GM21825 (cell line): ENCODE results near the gene KRTAP1-3.
"Not testable (repeated sequence)": the region's sequence is repeated elsewhere in the genome, so short reads cannot be mapped to it uniquely, and the experiment has no call there.

Experiments used
- ATAC-seq: cut with Tn5 transposase; IDR thresholded peaks from one replicate; pipeline ENCODE4 v1.9.1; 2021; ENCODE audit warnings: mild to moderate bottlenecking, moderate library complexity; ENCODE audit not compliant: unreplicated experiment

The KRTAP1-3 gene

DNA sequence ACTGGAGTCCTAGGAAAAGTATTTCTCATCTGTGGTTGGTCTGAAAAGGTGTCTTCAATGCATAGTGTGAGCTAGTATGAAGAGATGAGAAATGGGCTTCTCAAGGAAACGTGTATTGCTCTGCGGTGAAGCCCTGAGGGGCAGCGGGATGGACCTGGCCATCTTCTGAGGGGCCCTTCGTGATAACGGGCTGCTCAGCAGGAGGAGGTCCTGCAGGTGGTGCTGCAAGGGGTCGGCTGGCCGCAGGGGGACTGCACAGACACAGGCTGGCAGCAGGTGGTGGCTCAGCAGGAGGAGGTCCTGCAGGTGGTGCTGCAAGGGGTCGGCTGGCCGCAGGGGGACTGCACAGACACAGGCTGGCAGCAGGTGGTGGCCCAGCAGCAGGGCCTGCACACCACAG, 19.9 kb upstream of the KRTAP1-3 start:
- not testable (repeated sequence) for ATAC-seq

DNA sequence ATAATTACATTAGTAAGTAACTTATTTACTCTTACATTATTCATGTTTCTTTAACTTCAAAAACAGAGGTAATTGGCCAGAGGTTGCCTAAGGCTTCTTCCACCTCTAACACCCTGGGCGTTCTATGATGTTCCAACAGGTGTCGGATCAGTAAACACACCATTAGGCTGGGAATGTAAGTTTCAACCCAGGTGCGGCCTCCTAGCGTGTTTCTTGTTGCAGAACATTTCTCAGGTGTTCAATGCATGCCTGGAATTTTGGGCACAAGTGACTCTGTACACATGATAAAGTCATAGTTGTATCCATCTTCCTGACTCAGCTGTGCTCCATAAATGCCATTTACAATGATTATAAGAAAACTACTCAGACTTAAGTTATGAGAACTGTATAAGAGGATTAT, 19.4 kb upstream of the KRTAP1-3 start:
- no peak for ATAC-seq

DNA sequence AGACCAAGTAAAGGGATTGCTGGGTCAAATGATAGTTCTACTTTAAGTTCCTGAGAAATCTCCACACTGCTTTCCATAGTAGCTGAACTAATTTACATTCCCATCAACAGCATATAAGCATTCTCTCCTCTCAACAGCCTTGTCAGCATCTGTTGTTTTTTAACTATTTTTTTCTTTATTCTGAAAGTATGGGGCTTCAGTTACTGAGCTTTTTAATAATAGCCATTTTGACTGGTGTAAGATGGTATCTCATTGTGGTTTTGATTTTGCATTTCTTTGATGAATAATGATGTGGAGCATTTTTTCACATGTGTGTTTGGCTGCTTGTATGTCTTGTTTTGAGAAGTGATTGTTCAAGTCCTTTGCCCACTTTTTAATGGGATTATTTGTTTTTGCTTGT, 17.9 kb upstream of the KRTAP1-3 start:
- no peak for ATAC-seq

- no peak for ATAC-seq
Measured at GRCh38 chr17:41049110-41049509, 14.4 kb upstream of the KRTAP1-3 start.

DNA sequence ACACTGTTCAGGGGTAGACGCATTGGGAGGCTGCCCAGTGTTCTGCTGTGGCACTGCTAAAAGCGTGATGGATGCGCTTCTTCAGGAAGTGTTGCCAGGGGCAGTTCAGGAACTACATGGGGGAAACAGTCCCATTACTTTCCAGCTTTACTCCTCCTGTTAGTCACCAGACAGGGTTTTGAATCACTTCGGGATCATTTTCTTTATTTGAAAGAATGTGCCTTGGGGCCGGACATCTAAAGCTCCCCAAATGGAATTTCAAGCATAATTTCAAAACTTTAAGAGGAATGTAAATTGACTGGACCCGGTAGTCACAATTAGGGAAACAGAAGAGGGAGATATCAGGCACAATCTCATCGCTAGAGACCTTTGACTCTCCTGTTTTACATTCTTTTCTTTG, 13.8 kb upstream of the KRTAP1-3 start:
- ATAC-seq: no peak

GRCh38 chr17:41046735-41047465, 12.2 kb upstream of the KRTAP1-3 start, which contains the start of gene KRTAP2-1:
KRTAP2-1 (minus strand) TSS chr17:41047316; CDS start chr17:41047267, 49 bp downstream.
- not testable (repeated sequence) for ATAC-seq

GRCh38 chr17:41042953-41043352, 8.3 kb upstream of the KRTAP1-3 start:
- ATAC-seq: no peak

- ATAC-seq: not testable (repeated sequence)
Measured at GRCh38 chr17:41040783-41041571, 6.3 kb upstream of the KRTAP1-3 start, which contains the start of gene KRTAP1-1. KRTAP1-1 (minus strand) TSS chr17:41041450; CDS start chr17:41041397, 53 bp downstream.

DNA sequence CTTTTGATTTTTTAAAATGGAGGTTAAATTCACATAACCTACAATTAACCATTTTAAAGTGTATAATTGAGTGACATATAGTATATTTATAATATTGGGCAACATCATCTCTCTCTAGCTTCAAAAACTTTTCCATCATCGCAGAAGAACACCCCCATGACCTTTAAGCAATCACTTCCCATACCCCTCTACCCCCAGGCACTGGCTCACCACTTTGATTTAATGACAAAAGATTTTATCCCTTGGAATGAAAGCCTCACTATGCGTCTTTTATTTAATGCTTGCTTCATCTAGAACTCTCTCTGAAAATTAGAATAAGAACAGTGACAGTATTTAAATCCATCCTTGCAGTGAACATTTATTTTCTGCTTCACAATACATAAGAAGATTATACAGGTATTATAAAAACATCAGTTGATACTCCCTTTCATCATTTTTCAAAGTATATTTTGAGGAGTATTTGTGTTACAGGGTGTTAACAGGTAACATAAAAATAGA, 3.2 kb upstream of the KRTAP1-3 start:
- no peak for ATAC-seq

GRCh38 chr17:41029633-41030245, 4.9 kb downstream of the KRTAP1-3 start, which contains the start of gene KRTAP1-4:
KRTAP1-4 (minus strand) TSS chr17:41030195; CDS start chr17:41030078, 117 bp downstream.
- ATAC-seq: no peak

DNA sequence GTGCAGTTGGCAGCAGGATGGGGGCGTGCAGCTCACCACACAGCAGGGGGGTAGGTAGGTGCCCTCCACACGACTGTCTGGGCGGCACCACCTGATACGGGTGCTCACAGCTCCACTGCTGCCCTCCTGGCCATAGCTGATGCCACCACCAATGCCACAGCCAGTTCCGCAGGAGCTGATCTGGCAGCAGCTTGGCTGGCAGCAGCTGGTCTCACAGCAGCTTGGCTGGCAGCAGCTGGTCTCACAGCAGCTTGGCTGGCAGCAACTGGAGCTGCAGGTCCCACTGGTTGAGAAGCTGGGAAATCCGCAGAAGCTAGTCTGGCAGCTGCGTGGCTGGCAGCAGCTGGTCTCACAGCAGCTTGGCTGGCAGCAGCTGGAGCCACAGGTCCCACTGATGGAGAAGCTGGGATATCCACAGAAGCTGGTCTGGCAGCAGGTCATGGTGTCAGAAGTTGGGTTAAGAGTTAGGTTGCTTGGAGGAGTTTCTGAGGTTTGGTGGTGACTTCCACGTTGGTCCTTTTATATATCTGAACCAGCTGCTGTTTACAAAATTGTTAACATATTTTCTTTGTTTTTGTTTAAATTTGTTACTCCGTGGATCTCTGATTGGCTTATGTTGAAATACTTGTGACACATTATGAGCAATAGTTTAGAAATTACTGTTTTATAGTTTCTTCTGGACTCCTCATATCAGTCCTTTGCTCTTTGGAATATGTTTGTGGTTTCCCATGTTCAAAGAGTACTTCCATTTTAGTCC, 7.8 kb downstream of the KRTAP1-3 start, which contains the start of gene KRTAP1-5:
Gene KRTAP1-5 (minus strand): TSS at position 494 of the 757 bp plus-strand sequence. CDS start 53 bp downstream, at position 441.
- ATAC-seq: no peak

- no peak for ATAC-seq
Measured at GRCh38 chr17:41024697-41025096, 10.0 kb downstream of the KRTAP1-3 start.

DNA sequence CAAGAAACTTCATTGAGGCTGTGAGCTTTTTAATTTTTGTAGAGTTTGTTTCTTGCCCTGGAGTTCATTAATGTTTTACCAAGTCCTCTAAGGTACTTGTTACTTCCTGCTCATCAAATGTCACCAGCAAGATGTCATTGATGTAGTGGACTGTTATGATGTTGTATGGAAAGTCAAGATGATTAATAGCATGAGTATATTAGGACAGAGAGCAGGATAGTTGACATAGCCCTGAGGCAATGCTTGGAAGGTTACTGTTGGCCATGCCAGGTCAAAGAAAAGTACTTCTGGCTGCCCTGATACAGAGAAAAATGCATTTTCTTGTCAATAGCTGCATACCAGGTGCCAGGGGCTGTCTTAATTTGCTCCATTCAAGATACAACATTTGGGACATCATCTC, 14.3 kb downstream of the KRTAP1-3 start:
- ATAC-seq: no peak

DNA sequence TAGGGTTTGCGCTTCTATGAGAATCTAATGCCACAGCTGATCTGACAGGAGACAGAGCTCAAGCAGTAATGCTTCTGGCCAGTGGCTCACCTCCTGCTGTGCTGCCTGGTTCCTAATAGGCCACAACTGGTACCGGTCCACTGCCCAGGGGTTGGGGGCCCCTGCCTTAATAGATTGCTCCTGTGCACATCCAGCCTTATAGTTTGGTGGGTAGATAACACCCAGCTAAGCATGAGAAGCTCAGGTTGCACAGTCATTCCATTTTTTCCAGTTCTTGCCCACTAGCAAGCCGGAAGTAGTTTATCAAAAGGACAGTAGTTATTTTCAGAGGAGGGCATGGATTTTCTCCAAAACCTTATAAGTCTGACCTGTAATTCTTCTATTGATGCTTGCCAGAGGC, 15.3 kb downstream of the KRTAP1-3 start:
- no peak for ATAC-seq

DNA sequence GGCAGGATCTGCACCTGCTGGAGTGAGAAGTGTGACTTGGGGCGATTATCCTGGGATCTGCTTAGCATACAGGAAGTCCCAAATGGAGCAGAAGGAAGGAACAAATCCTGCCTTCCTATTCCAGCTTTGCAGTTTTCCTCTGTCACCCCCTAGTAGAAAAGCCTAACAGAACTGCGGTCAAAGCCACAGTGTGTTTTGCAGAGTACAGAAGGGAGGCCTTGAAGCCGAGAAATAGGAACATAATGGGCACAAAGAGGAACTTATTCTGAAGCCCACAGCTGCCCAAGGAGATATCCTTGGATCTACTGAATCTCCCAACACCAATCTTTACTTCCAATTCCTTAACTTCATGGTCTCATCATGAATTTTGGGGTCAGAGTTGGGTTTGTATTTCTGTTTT, 16.1 kb downstream of the KRTAP1-3 start:
- ATAC-seq: no peak

- no peak for ATAC-seq
Measured at GRCh38 chr17:41016578-41017215, 18.0 kb downstream of the KRTAP1-3 start.

GRCh38 chr17:41015454-41015853, 19.2 kb downstream of the KRTAP1-3 start:
- ATAC-seq: no peak

GRCh38 chr17:41013606-41014005, 21.1 kb downstream of the KRTAP1-3 start:
- no peak for ATAC-seq

- ATAC-seq: no peak
Measured at GRCh38 chr17:41013181-41013580, 21.5 kb downstream of the KRTAP1-3 start.
